ENCODE data around the gene RBFOX1. TPM values are rescaled to one million over a fixed set of nuclear protein-coding genes. Genes with fewer than 3 reads are reported as not detected.

RBFOX1 gene
- total RNA-seq, 4 donors from 2014 or later = 0.40 to 0.98 TPM; not detected in 2

GRCh38 chr16:7342598-7342997, 10.0 kb downstream of the RBFOX1 start:
- Histone ChIP-seq H3K27me3 (no peaks in the 10 kb centered on the region), H3K4me1 (no peaks in the 10 kb centered on the region), H3K4me3 (replicated peaks in 1 of 3) (no peak overlapping the region), H3K27ac (no peak overlapping the region), H3K36me3 (no peaks in the 10 kb centered on the region), H3K9me3 (no peaks in the 10 kb centered on the region)
- WGBS, 2 donors = 86 to 87% methylated on average over 4 of the region's 4 CpGs
- no peak for TF ChIP-seq CTCF (IDR thresholded peaks at IDR 0.05)
- TF ChIP-seq POLR2A (IDR thresholded peaks at IDR 0.05) = no peak
- DNase-seq = no peak
- intact Hi-C loops (cut with DNase I) = no loop called here

- no peaks in the 10 kb centered on the region for H3K4me1 ChIP-seq
- H3K27ac ChIP-seq = no peak overlapping the region
- H3K27me3 ChIP-seq = no peaks in the 10 kb centered on the region
- TF ChIP-seq CTCF (IDR thresholded peaks at IDR 0.05) (no peak), POLR2A (IDR thresholded peaks at IDR 0.05) (no peak)
- H3K9me3 ChIP-seq = no peaks in the 10 kb centered on the region
- H3K4me3 ChIP-seq (replicated peaks in 1 of 3) = no peak overlapping the region
- intact Hi-C loops (cut with DNase I) = no loop called here
- WGBS, 2 donors = 89 to 90% methylated on average over 6 of the region's 6 CpGs
- no peaks in the 10 kb centered on the region for H3K36me3 ChIP-seq
- no peak for DNase-seq
Measured at GRCh38 chr16:7343243-7343642, 10.6 kb downstream of the RBFOX1 start.

GRCh38 chr16:7344830-7345780, 12.5 kb downstream of the RBFOX1 start:
- no peak for DNase-seq
- H3K36me3 ChIP-seq = no peaks in the 10 kb centered on the region
- H3K4me1 ChIP-seq = no peaks in the 10 kb centered on the region
- H3K27ac ChIP-seq = no peak overlapping the region
- intact Hi-C loops (cut with DNase I) = no loop called here
- no peaks in the 10 kb centered on the region for H3K9me3 ChIP-seq
- H3K27me3 ChIP-seq = no peaks in the 10 kb centered on the region
- H3K4me3 ChIP-seq (replicated peaks in 1 of 3) = no peak overlapping the region
- no peak for TF ChIP-seq POLR2A (IDR thresholded peaks at IDR 0.05)
- TF ChIP-seq CTCF (IDR thresholded peaks at IDR 0.05) = no peak
- 68 to 69% methylated on average over 23 of the region's 23 CpGs for whole genome bisulfite sequencing, 2 donors

DNA sequence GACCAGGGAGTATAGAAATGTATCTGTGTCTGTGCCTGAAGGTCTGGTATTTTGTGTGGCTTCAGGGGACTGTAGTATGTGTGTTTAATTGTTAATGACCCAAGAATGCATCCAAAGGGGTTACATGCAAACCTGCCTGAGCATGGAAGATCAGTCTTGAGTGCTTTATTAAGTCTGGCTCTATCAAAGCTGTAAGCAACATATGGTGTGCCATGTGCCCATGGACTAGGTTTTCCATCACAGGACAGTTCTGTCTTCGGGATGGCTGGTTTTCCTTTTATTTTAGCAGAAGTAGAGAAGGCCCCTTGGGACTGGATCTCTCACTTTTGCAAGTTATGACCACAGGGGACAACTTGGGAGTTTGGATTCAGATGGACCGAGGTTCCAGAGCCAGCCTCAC, 18.2 kb downstream of the RBFOX1 start:
- Histone ChIP-seq H3K36me3 (no peaks in the 10 kb centered on the region), H3K27me3 (no peaks in the 10 kb centered on the region), H3K27ac (no peak overlapping the region), H3K4me3 (replicated peaks in 1 of 3) (no peak overlapping the region), H3K9me3 (no peaks in the 10 kb centered on the region), H3K4me1 (no peaks in the 10 kb centered on the region)
- no peak for DNase-seq
- WGBS, 2 donors = 83 to 92% methylated on average over 2 of the region's 2 CpGs
- TF ChIP-seq POLR2A (IDR thresholded peaks at IDR 0.05) (no peak), CTCF (IDR thresholded peaks at IDR 0.05) (no peak)
- intact Hi-C loops (cut with DNase I) = no loop called here
